HepG2 (cell line): ENCODE results near the gene CD19. TPM values are rescaled to one million over a fixed set of nuclear protein-coding genes. Genes with fewer than 3 reads are reported as not detected.

Experiments used
- ARNT2 ChIP-seq: sonication (generic); formaldehyde crosslinking; IDR thresholded peaks from 2 replicates; pipeline ENCODE4 v1.8.0; 2022; ENCODE audit warnings: mild to moderate bottlenecking, low read depth, missing genetic modification reagents, moderate library complexity
- FIP1L1 ChIP-seq: fragments of 200-400 bp; formaldehyde crosslinking; IDR thresholded peaks from 2 replicates; pipeline ENCODE4 v1.6.1; 2018; ENCODE audit warnings: low read depth, mild to moderate bottlenecking, low read length, moderate library complexity, borderline replicate concordance; ENCODE audit not compliant: insufficient read depth
- GLMP ChIP-seq: sonication (generic); formaldehyde crosslinking; IDR thresholded peaks from 2 replicates; pipeline ENCODE4 v1.9.0; 2021; ENCODE audit warnings: missing genetic modification reagents, mild to moderate bottlenecking, borderline replicate concordance
- HDAC2 ChIP-seq: sonication (generic); formaldehyde crosslinking; IDR thresholded peaks from 2 replicates; pipeline ENCODE4 v1.4.0; 2020; ENCODE audit warnings: missing genetic modification reagents
- HES4 ChIP-seq: sonication (generic); formaldehyde crosslinking; IDR thresholded peaks from 2 replicates; pipeline ENCODE4 v1.9.0; 2021; ENCODE audit warnings: mild to moderate bottlenecking, missing genetic modification reagents, borderline replicate concordance
- HIC2 ChIP-seq: sonication (generic); formaldehyde crosslinking; IDR thresholded peaks from 2 replicates; pipeline ENCODE4 v1.9.0; 2022; ENCODE audit warnings: low read depth, missing genetic modification reagents
- ISL2 ChIP-seq: sonication (generic); formaldehyde crosslinking; IDR thresholded peaks from 2 replicates; pipeline ENCODE4 v1.5.0; 2020; ENCODE audit warnings: missing genetic modification reagents
- MTERF4 ChIP-seq: sonication (generic); formaldehyde crosslinking; IDR thresholded peaks from 2 replicates; pipeline ENCODE4 v1.8.0; 2023; ENCODE audit warnings: mild to moderate bottlenecking, missing genetic modification reagents
- NFIB ChIP-seq: sonication (generic); formaldehyde crosslinking; IDR thresholded peaks from 2 replicates; pipeline ENCODE4 v1.9.0; 2021; ENCODE audit warnings: missing genetic modification reagents, mild to moderate bottlenecking, borderline replicate concordance
- NFYC ChIP-seq: IDR thresholded peaks from 2 replicates; pipeline ENCODE4 v1.6.1; 2016; ENCODE audit warnings: missing genetic modification reagents, missing compliant biosample characterization
- NRL ChIP-seq: sonication (generic); formaldehyde crosslinking; IDR thresholded peaks from 2 replicates; pipeline ENCODE4 v1.5.0; 2020; ENCODE audit warnings: missing genetic modification reagents, mild to moderate bottlenecking, moderate library complexity, borderline replicate concordance
- SMC3 ChIP-seq: IDR thresholded peaks from 2 replicates; pipeline ENCODE4 v1.6.1; 2011; ENCODE audit warnings: low read length, improper control_type of control experiment
- SPEN ChIP-seq: sonication (generic); formaldehyde crosslinking; IDR thresholded peaks from 2 replicates; pipeline ENCODE4 v1.5.1; 2020; ENCODE audit warnings: low read depth, mild to moderate bottlenecking, missing genetic modification reagents
- STAG1 ChIP-seq: sonication (generic); formaldehyde crosslinking; IDR thresholded peaks from 2 replicates; pipeline ENCODE4 v1.4.0; 2020; ENCODE audit warnings: missing genetic modification reagents
- THAP7 ChIP-seq: sonication (generic); formaldehyde crosslinking; IDR thresholded peaks from 2 replicates; pipeline ENCODE4 v1.8.1; 2023; ENCODE audit warnings: mild to moderate bottlenecking, missing genetic modification reagents
- ZKSCAN1 ChIP-seq: fragments of 150-350 bp; IDR thresholded peaks from 2 replicates; pipeline ENCODE4 v1.6.1; 2014; ENCODE audit warnings: low read length
- ZNF260 ChIP-seq: sonication (generic); formaldehyde crosslinking; IDR thresholded peaks from 2 replicates; pipeline ENCODE4 v1.4.0; 2020; ENCODE audit warnings: missing genetic modification reagents, low read depth, mild to moderate bottlenecking, borderline replicate concordance
- ZNF34 ChIP-seq: sonication (generic); formaldehyde crosslinking; IDR thresholded peaks from 2 replicates; pipeline ENCODE4 v1.4.0; 2020; ENCODE audit warnings: mild to moderate bottlenecking, missing genetic modification reagents, borderline replicate concordance
- ZNF652 ChIP-seq: IDR thresholded peaks from 2 replicates; pipeline ENCODE4 v1.6.1; 2016; ENCODE audit warnings: low read depth, borderline replicate concordance
- polyA plus RNA-seq, 8 experiments: library from polyadenylated mRNA; depleted of rRNA in 3 of 8; stranded (reverse) in 7 of 8; unstranded in 1 of 8; fragments of >200 nt; fragmentation: Illumina TruSeq in 4 of 8; extraction: Trizol in 4 of 8; gene quantifications; 2 replicates each; pipeline versions ENCODE4 v1.2.1 to v1.2.3, GENCODE V29; 2011 to 2016; ENCODE audit warnings: low read depth in 4 of 8, missing spikeins in 1 of 8, mixed read lengths in 1 of 8; ENCODE audit not compliant: insufficient read depth in 1 of 8
- total RNA-seq, 5 experiments: library from RNA; depleted of rRNA; stranded (reverse); fragments of >200 nt; fragmentation: Illumina TruSeq; extraction: Trizol; gene quantifications; 2 replicates each; pipeline ENCODE4 v1.2.3, GENCODE V29; 2016; ENCODE audit warnings: low read depth in 1 of 5
- TF ChIP-seq, protein P1 (sequence below): sonication (generic); formaldehyde crosslinking; conservative IDR thresholded peaks from 2 replicates; pipeline ENCODE4 v1.8.1; 2023; ENCODE audit warnings: missing genetic modification reagents
- TF ChIP-seq, protein P2 (sequence below): sonication (generic); formaldehyde crosslinking; conservative IDR thresholded peaks from 2 replicates; pipeline ENCODE4 v1.4.0; 2020; ENCODE audit warnings: missing genetic modification reagents
- TF ChIP-seq, protein P3 (sequence below): sonication (generic); formaldehyde crosslinking; IDR thresholded peaks from 2 replicates; pipeline ENCODE4 v1.4.0; 2020; ENCODE audit warnings: missing genetic modification reagents

The CD19 gene
- total and polyA plus RNA-seq, 2 of the 13 experiments (the other 11 are each of a cell fraction or from before 2014, with no cell fraction given) = 0.55 to 1.1 TPM

DNA sequence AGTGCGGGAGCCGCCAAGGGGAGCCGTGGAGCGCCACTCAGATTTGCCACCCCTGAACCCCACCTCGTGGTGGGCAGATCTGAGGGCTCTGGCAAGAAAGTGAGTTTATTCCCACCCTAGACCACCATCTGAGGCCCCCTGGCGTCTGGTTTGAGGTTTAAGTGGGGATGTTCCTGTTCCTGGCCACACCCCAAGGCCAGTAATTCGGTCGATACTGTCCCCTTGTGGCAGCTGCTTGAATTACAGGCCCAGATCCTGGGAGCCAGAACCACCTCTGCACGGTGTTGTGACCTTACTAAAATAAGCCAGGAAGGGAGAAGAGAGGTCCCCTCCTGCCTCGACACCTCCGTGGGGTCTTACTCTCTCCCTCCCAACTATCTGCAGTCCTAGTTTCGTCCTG is 49.7 kb downstream of the CD19 start (continued):
- TF ChIP-seq, protein P1, sequence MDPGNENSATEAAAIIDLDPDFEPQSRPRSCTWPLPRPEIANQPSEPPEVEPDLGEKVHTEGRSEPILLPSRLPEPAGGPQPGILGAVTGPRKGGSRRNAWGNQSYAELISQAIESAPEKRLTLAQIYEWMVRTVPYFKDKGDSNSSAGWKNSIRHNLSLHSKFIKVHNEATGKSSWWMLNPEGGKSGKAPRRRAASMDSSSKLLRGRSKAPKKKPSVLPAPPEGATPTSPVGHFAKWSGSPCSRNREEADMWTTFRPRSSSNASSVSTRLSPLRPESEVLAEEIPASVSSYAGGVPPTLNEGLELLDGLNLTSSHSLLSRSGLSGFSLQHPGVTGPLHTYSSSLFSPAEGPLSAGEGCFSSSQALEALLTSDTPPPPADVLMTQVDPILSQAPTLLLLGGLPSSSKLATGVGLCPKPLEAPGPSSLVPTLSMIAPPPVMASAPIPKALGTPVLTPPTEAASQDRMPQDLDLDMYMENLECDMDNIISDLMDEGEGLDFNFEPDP (CRISPR knock-in tag) = no peak
- TF ChIP-seq THAP7 (CRISPR knock-in tag) (no peak), GLMP (no peak), STAG1 (peak; percentile 51), FIP1L1 (no peak), HDAC2 (CRISPR knock-in tag) (no peak), HIC2 (no peak), SMC3 (peak; percentile 24; the same call in 1 of the 2 replicates), ZNF260 (CRISPR knock-in tag) (no peak), SPEN (CRISPR knock-in tag) (no peak), ZKSCAN1 (no peak), NFIB (no peak), ISL2 (no peak), HES4 (CRISPR knock-in tag) (no peak), ZNF652 (CRISPR knock-in tag) (no peak), MTERF4 (no peak), NRL (no peak), ZNF34 (no peak), ARNT2 (CRISPR knock-in tag) (no peak), NFYC (CRISPR knock-in tag) (no peak)
- TF ChIP-seq, protein P2, sequence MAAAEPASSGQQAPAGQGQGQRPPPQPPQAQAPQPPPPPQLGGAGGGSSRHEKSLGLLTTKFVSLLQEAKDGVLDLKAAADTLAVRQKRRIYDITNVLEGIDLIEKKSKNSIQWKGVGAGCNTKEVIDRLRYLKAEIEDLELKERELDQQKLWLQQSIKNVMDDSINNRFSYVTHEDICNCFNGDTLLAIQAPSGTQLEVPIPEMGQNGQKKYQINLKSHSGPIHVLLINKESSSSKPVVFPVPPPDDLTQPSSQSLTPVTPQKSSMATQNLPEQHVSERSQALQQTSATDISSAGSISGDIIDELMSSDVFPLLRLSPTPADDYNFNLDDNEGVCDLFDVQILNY = no peak
- TF ChIP-seq, protein P3, sequence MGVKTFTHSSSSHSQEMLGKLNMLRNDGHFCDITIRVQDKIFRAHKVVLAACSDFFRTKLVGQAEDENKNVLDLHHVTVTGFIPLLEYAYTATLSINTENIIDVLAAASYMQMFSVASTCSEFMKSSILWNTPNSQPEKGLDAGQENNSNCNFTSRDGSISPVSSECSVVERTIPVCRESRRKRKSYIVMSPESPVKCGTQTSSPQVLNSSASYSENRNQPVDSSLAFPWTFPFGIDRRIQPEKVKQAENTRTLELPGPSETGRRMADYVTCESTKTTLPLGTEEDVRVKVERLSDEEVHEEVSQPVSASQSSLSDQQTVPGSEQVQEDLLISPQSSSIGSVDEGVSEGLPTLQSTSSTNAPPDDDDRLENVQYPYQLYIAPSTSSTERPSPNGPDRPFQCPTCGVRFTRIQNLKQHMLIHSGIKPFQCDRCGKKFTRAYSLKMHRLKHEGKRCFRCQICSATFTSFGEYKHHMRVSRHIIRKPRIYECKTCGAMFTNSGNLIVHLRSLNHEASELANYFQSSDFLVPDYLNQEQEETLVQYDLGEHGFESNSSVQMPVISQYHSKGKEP (CRISPR knock-in tag) = no peak
